IMR-90 (cell line): ENCODE results near the gene GRID1.

Experiments
- CTCF ChIP-seq: conservative IDR thresholded peaks from 2 replicates; pipeline ENCODE4 v1.5.1; 2012; ENCODE audit warnings: mild to moderate bottlenecking, low read depth, low read length, improper control_type of control experiment
- POLR2A ChIP-seq: IDR thresholded peaks from 2 replicates; pipeline ENCODE4 v1.6.1; 2012; ENCODE audit warnings: mild to moderate bottlenecking, low read depth, low read length
- RAD21 ChIP-seq: IDR thresholded peaks from 2 replicates; pipeline ENCODE4 v1.6.1; 2012; ENCODE audit warnings: low read length, improper control_type of control experiment
- RCOR1 ChIP-seq: IDR thresholded peaks from 2 replicates; pipeline ENCODE4 v1.6.1; 2012; ENCODE audit warnings: mild to moderate bottlenecking, low read length, improper control_type of control experiment; ENCODE audit not compliant: insufficient replicate concordance
- SMC3 ChIP-seq: fragments of 150-350 bp; IDR thresholded peaks from 2 replicates; pipeline ENCODE4 v1.6.1; 2016; ENCODE audit warnings: low read depth, mild to moderate bottlenecking, antibody characterized with exemption, low read length, moderate library complexity
- TF ChIP-seq, protein P1 (sequence below): fragments of 150-350 bp; IDR thresholded peaks from 2 replicates; pipeline ENCODE4 v1.6.1; 2017; ENCODE audit warnings: mild to moderate bottlenecking, antibody characterized with exemption, low read length, low read depth

GRCh38 chr10:85908462-85908861 lies 458.1 kb downstream of the GRID1 start:
- TF ChIP-seq CTCF, result no peak
- no peak for TF ChIP-seq POLR2A
- no peak for TF ChIP-seq SMC3
- TF ChIP-seq, protein P1, sequence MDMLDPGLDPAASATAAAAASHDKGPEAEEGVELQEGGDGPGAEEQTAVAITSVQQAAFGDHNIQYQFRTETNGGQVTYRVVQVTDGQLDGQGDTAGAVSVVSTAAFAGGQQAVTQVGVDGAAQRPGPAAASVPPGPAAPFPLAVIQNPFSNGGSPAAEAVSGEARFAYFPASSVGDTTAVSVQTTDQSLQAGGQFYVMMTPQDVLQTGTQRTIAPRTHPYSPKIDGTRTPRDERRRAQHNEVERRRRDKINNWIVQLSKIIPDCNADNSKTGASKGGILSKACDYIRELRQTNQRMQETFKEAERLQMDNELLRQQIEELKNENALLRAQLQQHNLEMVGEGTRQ, result no peak
- no peak for TF ChIP-seq RAD21
- TF ChIP-seq RCOR1, result no peak
